Measurements from ENCODE around the gene ADH1C.
"Not testable (repeated sequence)": the region's sequence is repeated elsewhere in the genome, so short reads cannot be mapped to it uniquely, and the experiment has no call there.

GRCh38 chr4:99377341-99377740, 24.8 kb upstream of the ADH1C start:
- not testable (repeated sequence) for TF ChIP-seq EP300 (IDR thresholded peaks at IDR 0.05; ENCODE audit: borderline replicate concordance); REST (IDR thresholded peaks at IDR 0.05; ENCODE audit: low read depth); CEBPB (IDR thresholded peaks at IDR 0.05); TCF12 (IDR thresholded peaks at IDR 0.05; ENCODE audit: low read depth); NFIC (IDR thresholded peaks at IDR 0.05); EGR1 (IDR thresholded peaks at IDR 0.05); YY1 (IDR thresholded peaks at IDR 0.05; ENCODE audit: low read depth)
